MM.1S (cell line): Measurements from ENCODE around the gene RNF187.

ENCODE experiments used
- DNase-seq: peaks from one replicate; pipeline ENCODE4 v3.0.0-alpha.2; 2015
- H2AFZ ChIP-seq: fragments of 300-600 bp; sonication (generic); 2 replicates; pipeline ENCODE4 v1.6.0; 2016; ENCODE audit warnings: antibody characterized with exemption, low read length
- H3F3A ChIP-seq: fragments of 300-600 bp; sonication (generic); 2 replicates; pipeline ENCODE4 v1.6.1; 2016; ENCODE audit warnings: mild to moderate bottlenecking, antibody characterized with exemption, low read length, moderate library complexity, mixed read lengths; ENCODE audit not compliant: insufficient read depth
- H3K27ac ChIP-seq: fragments of 300-600 bp; sonication (generic); 2 replicates; pipeline ENCODE4 v1.5.1; 2016; ENCODE audit warnings: mild to moderate bottlenecking, low read length
- H3K27me3 ChIP-seq: fragments of 300-600 bp; sonication (generic); replicated peaks from 2 replicates; pipeline ENCODE4 v1.6.0; 2016; ENCODE audit warnings: low read length; ENCODE audit not compliant: insufficient read depth
- H3K36me3 ChIP-seq: fragments of 300-600 bp; sonication (generic); replicated peaks from 2 replicates; pipeline ENCODE4 v1.6.1; 2016; ENCODE audit warnings: mild to moderate bottlenecking, low read length, mixed read lengths; ENCODE audit not compliant: insufficient read depth
- H3K4me1 ChIP-seq: fragments of 300-600 bp; sonication (generic); 2 replicates; pipeline ENCODE4 v1.6.1; 2016; ENCODE audit warnings: low read length, mixed read lengths
- H3K4me2 ChIP-seq: fragments of 300-600 bp; sonication (generic); 2 replicates; pipeline ENCODE4 v1.6.0; 2016; ENCODE audit warnings: low read depth, low read length
- H3K4me3 ChIP-seq: fragments of 300-600 bp; sonication (generic); 2 replicates; pipeline ENCODE4 v1.5.1; 2016; ENCODE audit warnings: low read length, mixed read lengths
- H3K79me2 ChIP-seq: fragments of 300-600 bp; sonication (generic); 2 replicates; pipeline ENCODE4 v1.6.1; 2016; ENCODE audit warnings: mixed run types, low read length, mixed read lengths
- H3K9ac ChIP-seq: fragments of 300-600 bp; sonication (generic); 2 replicates; pipeline ENCODE4 v1.6.1; 2016; ENCODE audit warnings: low read length, mixed read lengths
- H3K9me2 ChIP-seq: fragments of 300-600 bp; sonication (generic); replicated peaks from 2 replicates; pipeline ENCODE4 v1.6.1; 2016; ENCODE audit warnings: mild to moderate bottlenecking, low read length, mixed read lengths; ENCODE audit not compliant: insufficient read depth
- H3K9me3 ChIP-seq: fragments of 300-600 bp; sonication (generic); replicated peaks from 2 replicates; pipeline ENCODE4 v1.6.1; 2016; ENCODE audit warnings: mild to moderate bottlenecking, low read length, mixed read lengths; ENCODE audit not compliant: insufficient read depth
- H4K20me1 ChIP-seq: fragments of 300-600 bp; sonication (generic); 2 replicates; pipeline ENCODE4 v1.6.1; 2016; ENCODE audit warnings: mild to moderate bottlenecking, low read length, moderate library complexity, mixed read lengths; ENCODE audit not compliant: insufficient read depth
- EZH2 ChIP-seq: fragments of 300-600 bp; sonication (generic); optimal IDR thresholded peaks from 2 replicates; pipeline ENCODE3; 2017; ENCODE audit warnings: low read depth, mild to moderate bottlenecking, antibody characterized with exemption, low read length, mixed read lengths
- EZH2phosphoT487 ChIP-seq: fragments of 300-600 bp; sonication (generic); IDR thresholded peaks from 2 replicates; pipeline ENCODE4 v1.6.1; 2018; ENCODE audit warnings: antibody characterized with exemption, low read length
- TF ChIP-seq, protein P1 (sequence below): fragments of 300-600 bp; sonication (generic); IDR thresholded peaks from 2 replicates; pipeline ENCODE4 v1.5.1; 2016; ENCODE audit warnings: antibody characterized with exemption, low read length, mixed read lengths

RNF187 gene

DNA sequence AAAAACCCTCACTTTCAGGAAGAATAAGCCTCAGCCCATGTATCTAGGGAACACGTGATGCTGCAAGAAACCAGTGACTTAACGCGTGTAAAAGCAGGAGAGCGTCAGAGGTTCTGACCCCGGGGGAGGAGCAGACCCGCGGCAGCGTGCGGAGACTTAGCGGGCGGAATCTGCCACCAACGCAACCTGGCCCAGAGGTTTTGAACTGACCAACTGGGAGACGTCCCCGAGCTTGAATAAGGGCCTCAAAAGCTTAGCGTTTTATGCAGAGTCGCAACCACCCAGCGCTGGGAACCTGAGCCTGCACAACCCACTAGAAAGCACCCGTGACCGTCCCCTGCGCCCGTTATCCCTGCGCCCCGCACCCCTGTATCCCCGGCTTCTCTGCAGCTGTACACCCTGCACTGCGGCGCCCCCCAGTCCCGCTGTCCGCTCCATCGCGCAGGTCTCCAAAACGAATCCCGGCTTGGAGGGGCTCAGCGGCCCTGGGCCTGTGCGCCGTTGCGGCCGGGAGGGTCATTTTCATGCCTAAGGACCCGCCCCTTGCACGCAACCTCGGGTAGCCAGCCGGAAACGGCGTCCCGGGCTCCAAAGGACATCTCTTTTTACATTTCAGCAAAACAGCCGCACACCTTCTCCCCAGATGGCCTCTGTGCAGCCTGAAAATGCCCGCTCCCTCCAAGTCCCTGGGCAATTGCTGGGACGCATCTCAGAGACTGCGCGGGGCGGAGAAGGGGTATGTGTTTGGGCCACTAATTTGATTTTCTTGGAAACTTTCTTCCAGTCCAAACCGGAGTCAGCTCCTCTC, 41.1 kb upstream of the RNF187 start:
- H3K4me3 ChIP-seq, result peak overlapping the region; percentile 49
- H3K9me3 ChIP-seq, result no peaks in the 10 kb centered on the region
- peak; percentile 33 for DNase-seq
- H3K4me2 ChIP-seq, result peak overlapping the region; percentile 58
- no peak overlapping the region for H3K27ac ChIP-seq
- TF ChIP-seq EZH2, result no peak
- no peak for TF ChIP-seq EZH2phosphoT487
- TF ChIP-seq, protein P1, sequence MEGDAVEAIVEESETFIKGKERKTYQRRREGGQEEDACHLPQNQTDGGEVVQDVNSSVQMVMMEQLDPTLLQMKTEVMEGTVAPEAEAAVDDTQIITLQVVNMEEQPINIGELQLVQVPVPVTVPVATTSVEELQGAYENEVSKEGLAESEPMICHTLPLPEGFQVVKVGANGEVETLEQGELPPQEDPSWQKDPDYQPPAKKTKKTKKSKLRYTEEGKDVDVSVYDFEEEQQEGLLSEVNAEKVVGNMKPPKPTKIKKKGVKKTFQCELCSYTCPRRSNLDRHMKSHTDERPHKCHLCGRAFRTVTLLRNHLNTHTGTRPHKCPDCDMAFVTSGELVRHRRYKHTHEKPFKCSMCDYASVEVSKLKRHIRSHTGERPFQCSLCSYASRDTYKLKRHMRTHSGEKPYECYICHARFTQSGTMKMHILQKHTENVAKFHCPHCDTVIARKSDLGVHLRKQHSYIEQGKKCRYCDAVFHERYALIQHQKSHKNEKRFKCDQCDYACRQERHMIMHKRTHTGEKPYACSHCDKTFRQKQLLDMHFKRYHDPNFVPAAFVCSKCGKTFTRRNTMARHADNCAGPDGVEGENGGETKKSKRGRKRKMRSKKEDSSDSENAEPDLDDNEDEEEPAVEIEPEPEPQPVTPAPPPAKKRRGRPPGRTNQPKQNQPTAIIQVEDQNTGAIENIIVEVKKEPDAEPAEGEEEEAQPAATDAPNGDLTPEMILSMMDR, result no peak
- no peaks in the 10 kb centered on the region for H3K4me1 ChIP-seq
- H3K9ac ChIP-seq, result no peak overlapping the region
- no peaks in the 10 kb centered on the region; the same call in 1 of the 2 replicates for H3K27me3 ChIP-seq
- no peaks in the 10 kb centered on the region for H3K79me2 ChIP-seq
- H3F3A ChIP-seq, result no peaks in the 10 kb centered on the region
- H2AFZ ChIP-seq, result peak overlapping the region; percentile 55
- no peaks in the 10 kb centered on the region for H3K9me2 ChIP-seq
- H3K36me3 ChIP-seq, result no peaks in the 10 kb centered on the region
- no peaks in the 10 kb centered on the region for H4K20me1 ChIP-seq

DNA sequence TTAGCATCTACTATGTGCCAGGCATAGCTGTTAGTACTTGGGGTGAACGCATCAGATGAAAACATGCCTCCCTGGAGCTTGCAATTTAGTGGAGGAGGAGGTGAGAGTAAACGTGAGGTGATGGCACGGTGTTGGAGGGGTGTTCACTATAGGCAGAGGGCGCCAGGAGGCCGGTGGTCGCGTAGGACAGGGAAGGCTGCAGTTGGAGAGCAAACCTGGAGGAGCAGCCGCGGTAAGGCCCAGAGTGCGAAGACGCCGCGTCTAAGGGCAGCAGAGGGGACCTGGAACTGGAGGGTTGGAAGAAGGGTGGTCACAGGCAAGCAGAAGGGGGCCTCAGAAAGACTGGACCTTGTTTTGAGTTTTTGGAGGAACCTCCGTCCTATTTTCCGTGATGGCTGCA, 40.3 kb upstream of the RNF187 start:
- H3K27me3 ChIP-seq, result no peaks in the 10 kb centered on the region; the same call in 1 of the 2 replicates
- DNase-seq, result no peak
- H3K4me1 ChIP-seq, result no peaks in the 10 kb centered on the region
- no peak overlapping the region for H2AFZ ChIP-seq
- H4K20me1 ChIP-seq, result no peaks in the 10 kb centered on the region
- H3K9me3 ChIP-seq, result no peaks in the 10 kb centered on the region
- no peaks in the 10 kb centered on the region for H3K79me2 ChIP-seq
- no peaks in the 10 kb centered on the region for H3K36me3 ChIP-seq
- TF ChIP-seq EZH2, result no peak
- TF ChIP-seq, protein P1, result no peak
- no peak for TF ChIP-seq EZH2phosphoT487
- H3K27ac ChIP-seq, result no peak overlapping the region
- no peaks in the 10 kb centered on the region for H3K9me2 ChIP-seq
- no peak overlapping the region for H3K9ac ChIP-seq
- no peak overlapping the region for H3K4me2 ChIP-seq
- no peaks in the 10 kb centered on the region for H3F3A ChIP-seq
- no peak overlapping the region for H3K4me3 ChIP-seq

DNA sequence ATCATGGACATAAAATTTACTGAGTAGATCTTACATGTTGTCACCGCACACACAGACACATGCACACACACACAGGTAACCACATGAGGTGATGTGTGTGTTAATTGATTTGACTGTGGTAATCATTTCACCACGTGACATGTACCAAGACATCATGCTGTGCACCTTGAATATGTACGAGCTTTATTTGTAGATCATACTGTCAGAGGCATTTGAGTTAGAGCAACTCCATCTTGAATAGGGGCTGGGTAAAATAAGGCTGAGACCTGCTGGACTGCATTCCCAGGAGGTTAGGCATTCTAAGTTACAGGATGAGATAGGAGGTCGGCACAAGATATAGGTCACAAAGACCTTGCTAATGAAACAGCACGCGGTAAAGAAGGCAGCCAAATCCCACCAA, 38.8 kb upstream of the RNF187 start:
- no peak for TF ChIP-seq EZH2
- TF ChIP-seq, protein P1, result no peak
- no peak for TF ChIP-seq EZH2phosphoT487
- H2AFZ ChIP-seq, result no peak overlapping the region

More for the DNA sequence above, 38.8 kb upstream of the RNF187 start:
- no peak overlapping the region for H3K4me3 ChIP-seq
- H3F3A ChIP-seq, result no peaks in the 10 kb centered on the region
- H3K36me3 ChIP-seq, result no peaks in the 10 kb centered on the region
- H3K9ac ChIP-seq, result no peak overlapping the region
- H3K4me2 ChIP-seq, result no peak overlapping the region
- no peaks in the 10 kb centered on the region for H3K79me2 ChIP-seq
- 0 out of 2 replicates have a peak, but pooled peaks cover 5% of the 10 kb centered on the region for H3K4me1 ChIP-seq
- no peaks in the 10 kb centered on the region for H3K9me2 ChIP-seq
- DNase-seq, result no peak
- no peak overlapping the region for H3K27ac ChIP-seq
- no peaks in the 10 kb centered on the region; the same call in 1 of the 2 replicates for H3K27me3 ChIP-seq
- no peaks in the 10 kb centered on the region for H3K9me3 ChIP-seq
- no peaks in the 10 kb centered on the region for H4K20me1 ChIP-seq
